ENCODE measurements around the gene PRPSAP1.
A peak's percentile ranks its signal among the peaks of the same experiment; 100 is the strongest.

Gene PRPSAP1

GRCh38 chr17:76265624-76266243 lies 88.0 kb downstream of the PRPSAP1 start:
- peak; percentile 68 for DNase-seq (ENCODE audit: low spot score)

- DNase-seq (ENCODE audit: low spot score): peak; percentile 100
These were observed 88.7 kb downstream of the PRPSAP1 start, which contains the start of gene UBALD2 for GRCh38 chr17:76264755-76265623. UBALD2 (plus strand) TSS chr17:76265348; CDS start chr17:76265506, 158 bp downstream.

GRCh38 chr17:76264425-76264754 lies 89.3 kb downstream of the PRPSAP1 start:
- no peak for DNase-seq (ENCODE audit: low spot score)

- DNase-seq (ENCODE audit: low spot score): no peak
These were observed 89.8 kb downstream of the PRPSAP1 start for GRCh38 chr17:76263896-76264295.

- no peak for DNase-seq (ENCODE audit: low spot score)
These were observed 90.9 kb downstream of the PRPSAP1 start for GRCh38 chr17:76262732-76263344.

GRCh38 chr17:76261421-76262215 lies 92.1 kb downstream of the PRPSAP1 start:
- no peak for DNase-seq (ENCODE audit: low spot score)

GRCh38 chr17:76260669-76261068 lies 93.0 kb downstream of the PRPSAP1 start:
- no peak for DNase-seq (ENCODE audit: low spot score)

GRCh38 chr17:76260220-76260619 lies 93.5 kb downstream of the PRPSAP1 start:
- no peak for DNase-seq (ENCODE audit: low spot score)

Measured in CD4-positive, alpha-beta T cell treated with Interleukin-2 at 100 ng/mL for 4 hours (primary cell).